22Rv1 (cell line): ENCODE measurements around the gene PTGR1.

Source experiments
- CTCF ChIP-seq: fragments of 450-650 bp; IDR thresholded peaks from 2 replicates; pipeline ENCODE4 v1.5.1; 2017; ENCODE audit warnings: mild to moderate bottlenecking
- ZFX ChIP-seq: fragments of 450-650 bp; IDR thresholded peaks from 2 replicates; pipeline ENCODE4 v1.6.1; 2017; ENCODE audit warnings: antibody characterized with exemption, borderline replicate concordance

DNA sequence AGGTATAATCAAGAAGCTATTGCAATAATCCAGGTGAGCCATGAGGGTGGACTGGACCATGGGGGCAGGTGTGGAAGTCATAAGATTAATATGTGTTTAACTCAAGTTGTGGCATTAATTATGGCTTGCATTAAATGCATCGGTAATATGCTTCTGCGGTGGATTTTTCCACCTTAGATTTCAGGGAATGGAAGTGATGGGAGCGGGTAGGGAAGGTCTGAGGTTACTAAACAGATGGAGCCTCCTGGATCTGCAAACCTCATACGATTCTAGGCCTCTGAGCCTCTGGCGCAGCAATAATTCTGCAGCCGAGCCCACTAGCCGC, 74.8 kb downstream of the PTGR1 start:
- TF ChIP-seq CTCF (no peak), ZFX (no peak)
